BLaER1 (cell line): ENCODE data around the gene QSOX2.

Experiments used
- H3K27ac ChIP-seq: shearing (Covaris generic); formaldehyde crosslinking; 2 replicates; pipeline ENCODE4 v1.8.1; 2022
- H3K27me3 ChIP-seq: shearing (Covaris generic); formaldehyde crosslinking; 2 replicates; pipeline ENCODE4 v1.8.1; 2022
- H3K36me3 ChIP-seq: shearing (Covaris generic); formaldehyde crosslinking; 2 replicates; pipeline ENCODE4 v1.8.1; 2022
- H3K4me1 ChIP-seq: shearing (Covaris generic); formaldehyde crosslinking; 2 replicates; pipeline ENCODE4 v1.8.1; 2022
- H3K4me2 ChIP-seq: shearing (Covaris generic); formaldehyde crosslinking; 2 replicates; pipeline ENCODE4 v1.8.1; 2022
- H3K4me3 ChIP-seq: shearing (Covaris generic); formaldehyde crosslinking; 2 replicates; pipeline ENCODE4 v1.8.1; 2022
- H3K9ac ChIP-seq: shearing (Covaris generic); formaldehyde crosslinking; 2 replicates; pipeline ENCODE4 v1.8.1; 2022
- H3K9me3 ChIP-seq: shearing (Covaris generic); formaldehyde crosslinking; 2 replicates; pipeline ENCODE4 v1.8.1; 2022
- H4K20me1 ChIP-seq: shearing (Covaris generic); formaldehyde crosslinking; 2 replicates; pipeline ENCODE4 v1.8.1; 2022
- Cebpa-rat ChIP-seq: shearing (Covaris generic); IDR thresholded peaks from 2 replicates; pipeline ENCODE4 v1.8.1; 2022

QSOX2 gene

DNA sequence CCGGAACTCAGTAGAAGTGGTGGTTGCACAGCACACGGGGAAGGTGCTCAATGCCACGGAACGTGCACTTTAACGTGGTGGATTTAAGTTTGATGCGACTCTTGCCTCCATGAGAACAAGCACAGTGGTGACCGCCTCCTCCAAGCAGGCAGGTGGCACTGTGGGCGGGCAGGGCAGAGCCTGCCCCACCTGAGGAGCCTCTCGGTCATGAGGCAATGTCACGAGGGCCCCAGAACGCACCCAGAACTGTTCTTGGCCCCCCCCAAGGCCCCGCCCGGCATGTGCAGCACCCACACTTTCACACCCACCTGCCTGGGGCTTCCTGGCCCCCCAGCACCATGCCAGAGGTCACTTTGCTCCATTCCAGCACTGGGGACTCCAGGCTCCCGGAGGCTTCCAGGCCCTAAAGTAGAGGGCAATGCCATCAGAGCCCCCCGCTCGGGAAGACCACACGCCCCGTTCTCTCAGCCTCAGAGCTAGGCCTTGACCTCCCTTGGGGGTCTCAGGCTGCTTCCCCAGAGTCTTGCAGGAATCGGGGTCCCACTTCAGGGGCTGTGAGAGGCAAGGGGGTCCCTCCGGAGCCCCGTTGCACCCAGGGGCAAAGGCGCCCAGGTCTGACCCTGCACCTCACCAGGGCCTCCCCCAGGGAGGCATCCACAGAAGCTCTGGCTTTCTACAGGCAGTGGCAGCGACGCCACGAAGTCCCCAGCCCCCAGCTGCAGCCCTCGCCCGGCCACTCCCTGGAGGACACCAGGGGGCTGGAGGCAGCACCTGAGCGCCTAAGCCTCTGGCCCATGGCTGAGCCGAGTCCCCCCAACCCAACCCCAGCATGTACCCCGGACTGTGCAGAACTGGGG is 44.3 kb upstream of the QSOX2 start:
- H3K4me2 ChIP-seq, result no peak overlapping the region

GRCh38 chr9:136287960-136288753 is 42.5 kb upstream of the QSOX2 start:
- Histone ChIP-seq H3K9ac (no peak overlapping the region), H3K4me3 (no peak overlapping the region), H3K4me2 (no peak overlapping the region)

More for the DNA sequence above, 44.3 kb upstream of the QSOX2 start:
- 0 out of 2 replicates have a peak overlapping the region, but pooled peaks have one; percentile 4 for H3K27ac ChIP-seq
- H3K4me1 ChIP-seq, result peaks cover 12% of the 10 kb centered on the region
- no peak for TF ChIP-seq Cebpa-rat
- H3K27me3 ChIP-seq, result no peaks in the 10 kb centered on the region
- no peaks in the 10 kb centered on the region for H4K20me1 ChIP-seq
- no peak overlapping the region for H3K9ac ChIP-seq
- no peaks in the 10 kb centered on the region for H3K9me3 ChIP-seq
- H3K4me3 ChIP-seq, result no peak overlapping the region
- H3K36me3 ChIP-seq, result no peaks in the 10 kb centered on the region

DNA sequence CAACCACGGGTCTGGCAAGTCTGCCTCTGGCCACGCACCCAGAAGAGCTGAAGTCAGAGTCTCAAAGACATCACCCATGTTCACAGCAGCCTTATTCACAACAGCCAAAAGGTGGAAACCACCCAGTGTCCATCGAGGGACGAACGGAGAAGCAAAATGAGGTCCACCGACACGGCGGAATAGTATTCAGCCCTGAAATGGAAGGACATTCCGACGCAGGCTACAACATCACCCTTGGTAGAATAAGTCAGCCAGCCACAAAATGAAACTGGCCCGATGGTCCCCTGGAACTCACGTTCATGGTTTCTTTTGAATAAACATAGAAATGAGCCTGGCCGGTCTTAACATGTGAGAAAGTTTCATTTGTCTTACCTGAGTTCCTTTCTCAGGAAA is 41.4 kb upstream of the QSOX2 start:
- H3K36me3 ChIP-seq, result no peaks in the 10 kb centered on the region
- no peak overlapping the region for H3K27ac ChIP-seq
- H4K20me1 ChIP-seq, result no peaks in the 10 kb centered on the region
- TF ChIP-seq Cebpa-rat, result no peak
- no peaks in the 10 kb centered on the region for H3K9me3 ChIP-seq
- H3K27me3 ChIP-seq, result no peaks in the 10 kb centered on the region
- no peak overlapping the region for H3K4me2 ChIP-seq
- no peak overlapping the region for H3K4me3 ChIP-seq
- peaks cover 41% of the 10 kb centered on the region for H3K4me1 ChIP-seq
- no peak overlapping the region for H3K9ac ChIP-seq

More at GRCh38 chr9:136287960-136288753, 42.5 kb upstream of the QSOX2 start:
- Histone ChIP-seq H4K20me1 (no peaks in the 10 kb centered on the region), H3K36me3 (no peaks in the 10 kb centered on the region), H3K4me1 (peaks cover 29% of the 10 kb centered on the region), H3K27me3 (no peaks in the 10 kb centered on the region), H3K27ac (no peak overlapping the region), H3K9me3 (no peaks in the 10 kb centered on the region)
- no peak for TF ChIP-seq Cebpa-rat

- peaks cover 42% of the 10 kb centered on the region for H3K4me1 ChIP-seq
- H3K4me3 ChIP-seq, result no peak overlapping the region
- H3K27ac ChIP-seq, result no peak overlapping the region
- no peaks in the 10 kb centered on the region for H4K20me1 ChIP-seq
- no peak overlapping the region for H3K9ac ChIP-seq
- H3K27me3 ChIP-seq, result no peaks in the 10 kb centered on the region
- no peaks in the 10 kb centered on the region for H3K9me3 ChIP-seq
- H3K36me3 ChIP-seq, result no peaks in the 10 kb centered on the region
- H3K4me2 ChIP-seq, result no peak overlapping the region
- TF ChIP-seq Cebpa-rat, result no peak
Observed at GRCh38 chr9:136286359-136286986, 40.9 kb upstream of the QSOX2 start.

- Histone ChIP-seq H4K20me1 (no peaks in the 10 kb centered on the region), H3K4me2 (0 out of 2 replicates have a peak overlapping the region, but pooled peaks have one; percentile 1), H3K4me1 (peaks cover 49% of the 10 kb centered on the region), H3K4me3 (no peak overlapping the region), H3K27me3 (no peaks in the 10 kb centered on the region), H3K9ac (no peak overlapping the region), H3K27ac (no peak overlapping the region), H3K9me3 (no peaks in the 10 kb centered on the region), H3K36me3 (no peaks in the 10 kb centered on the region)
- no peak for TF ChIP-seq Cebpa-rat
Observed at GRCh38 chr9:136285501-136286358, 40.1 kb upstream of the QSOX2 start.

GRCh38 chr9:136284951-136285350 is 39.3 kb upstream of the QSOX2 start:
- H3K9ac ChIP-seq, result no peak overlapping the region
- H3K4me3 ChIP-seq, result no peak overlapping the region
- no peaks in the 10 kb centered on the region for H3K27me3 ChIP-seq
- no peak overlapping the region for H3K27ac ChIP-seq
- H3K36me3 ChIP-seq, result no peaks in the 10 kb centered on the region
- no peaks in the 10 kb centered on the region for H3K9me3 ChIP-seq
- peak overlapping the region; percentile 92 for H3K4me2 ChIP-seq
- no peaks in the 10 kb centered on the region for H4K20me1 ChIP-seq
- TF ChIP-seq Cebpa-rat, result no peak
- peaks cover 57% of the 10 kb centered on the region for H3K4me1 ChIP-seq

DNA sequence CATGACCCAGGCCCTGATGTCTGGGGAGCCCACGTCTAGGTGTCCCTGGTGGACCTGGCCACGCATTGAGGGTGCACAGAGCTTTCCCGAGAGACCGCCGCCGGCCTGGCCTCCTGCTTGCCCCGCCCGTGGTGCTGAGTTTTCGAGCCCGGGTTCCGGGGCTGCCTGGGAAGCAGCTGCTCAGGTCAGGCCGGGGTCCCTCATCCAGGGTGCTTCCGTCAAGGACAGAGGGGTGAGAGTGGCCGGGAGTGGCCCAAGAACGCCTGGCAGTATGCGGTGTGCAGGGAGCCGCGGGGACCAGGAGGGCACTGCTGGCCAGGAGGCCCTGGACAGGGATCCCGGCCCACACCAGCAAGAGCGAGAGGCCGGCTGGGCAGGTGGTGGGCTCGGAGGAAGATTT is 38.7 kb upstream of the QSOX2 start:
- no peaks in the 10 kb centered on the region for H3K27me3 ChIP-seq
- H3K9ac ChIP-seq, result no peak overlapping the region
- peaks cover 60% of the 10 kb centered on the region for H3K4me1 ChIP-seq
- peak overlapping the region; percentile 92 for H3K4me2 ChIP-seq
- H3K4me3 ChIP-seq, result no peak overlapping the region
- no peak for TF ChIP-seq Cebpa-rat
- peak overlapping the region; percentile 22; the same call in 1 of the 2 replicates for H3K27ac ChIP-seq
- H4K20me1 ChIP-seq, result no peaks in the 10 kb centered on the region
- no peaks in the 10 kb centered on the region for H3K36me3 ChIP-seq
- no peaks in the 10 kb centered on the region for H3K9me3 ChIP-seq

GRCh38 chr9:136283291-136284235 is 38.0 kb upstream of the QSOX2 start:
- no peak for TF ChIP-seq Cebpa-rat
- Histone ChIP-seq H3K27me3 (no peaks in the 10 kb centered on the region), H3K9ac (peak overlapping the region; percentile 42; the same call in 1 of the 2 replicates), H3K36me3 (no peaks in the 10 kb centered on the region), H3K4me2 (peak overlapping the region; percentile 92), H4K20me1 (no peaks in the 10 kb centered on the region), H3K4me3 (peak overlapping the region; percentile 51), H3K9me3 (no peaks in the 10 kb centered on the region), H3K27ac (peak overlapping the region; percentile 76), H3K4me1 (peaks cover 60% of the 10 kb centered on the region)
